Measurements from ENCODE around the gene MYO15B. TPM values are rescaled to one million over a fixed set of nuclear protein-coding genes. Genes with fewer than 3 reads are reported as not detected.

MYO15B gene
- total RNA-seq, 1 donor from 2014 or later: 5.4 TPM

GRCh38 chr17:75565618-75566017 is 22.0 kb upstream of the MYO15B start:
- no peak for TF ChIP-seq CTCF (conservative IDR thresholded peaks at IDR 0.05; ENCODE audit: low read depth, low read length)

GRCh38 chr17:75566416-75566815 is 21.2 kb upstream of the MYO15B start:
- no peak overlapping the region for H3K4me3 ChIP-seq (ENCODE audit: low read depth, low read length)
- TF ChIP-seq CTCF (conservative IDR thresholded peaks at IDR 0.05; ENCODE audit: low read depth, low read length): no peak
- DNase-seq (ENCODE audit: low read depth): no peak

More at GRCh38 chr17:75565618-75566017, 22.0 kb upstream of the MYO15B start:
- H3K4me3 ChIP-seq (ENCODE audit: low read depth, low read length): no peak overlapping the region
- no peak for DNase-seq (ENCODE audit: low read depth)

GRCh38 chr17:75566834-75567233 is 20.8 kb upstream of the MYO15B start:
- no peak for DNase-seq (ENCODE audit: low read depth)
- no peak overlapping the region for H3K4me3 ChIP-seq (ENCODE audit: low read depth, low read length)
- no peak for TF ChIP-seq CTCF (conservative IDR thresholded peaks at IDR 0.05; ENCODE audit: low read depth, low read length)

GRCh38 chr17:75568412-75569255 is 19.0 kb upstream of the MYO15B start:
- H3K4me3 ChIP-seq (ENCODE audit: low read depth, low read length): no peak overlapping the region
- no peak for DNase-seq (ENCODE audit: low read depth)
- no peak for TF ChIP-seq CTCF (conservative IDR thresholded peaks at IDR 0.05; ENCODE audit: low read depth, low read length)

- DNase-seq (ENCODE audit: low read depth): no peak
- no peak for TF ChIP-seq CTCF (conservative IDR thresholded peaks at IDR 0.05; ENCODE audit: low read depth, low read length)
Observed at GRCh38 chr17:75570034-75570676, 17.4 kb upstream of the MYO15B start.

GRCh38 chr17:75570772-75571171 is 16.8 kb upstream of the MYO15B start:
- TF ChIP-seq CTCF (conservative IDR thresholded peaks at IDR 0.05; ENCODE audit: low read depth, low read length): no peak
- no peak overlapping the region for H3K4me3 ChIP-seq (ENCODE audit: low read depth, low read length)
- no peak for DNase-seq (ENCODE audit: low read depth)

More at GRCh38 chr17:75570034-75570676, 17.4 kb upstream of the MYO15B start:
- no peak overlapping the region for H3K4me3 ChIP-seq (ENCODE audit: low read depth, low read length)

Data from epithelial cell of proximal tubule (primary cell).